MG63 (cell line): ENCODE results near the gene SECISBP2. TPM values are rescaled to one million over a fixed set of nuclear protein-coding genes. Genes with fewer than 3 reads are reported as not detected.
"Not testable (repeated sequence)": the region's sequence is repeated elsewhere in the genome, so short reads cannot be mapped to it uniquely, and the experiment has no call there.

Experiments
- DNase-seq: peaks from one replicate; pipeline ENCODE4 v3.0.0-alpha.2; 2020
- H3K27me3 ChIP-seq: fragments of 250-450 bp; sonication (Bioruptor Pico); 2 replicates; pipeline ENCODE4 v1.5.1; 2020; ENCODE audit warnings: mild to moderate bottlenecking, moderate library complexity
- H3K36me3 ChIP-seq: fragments of 250-450 bp; sonication (Bioruptor Pico); 2 replicates; pipeline ENCODE4 v1.5.1; 2020; ENCODE audit warnings: mild to moderate bottlenecking, moderate library complexity
- H3K4me3 ChIP-seq: fragments of 250-450 bp; sonication (Bioruptor Pico); 2 replicates; pipeline ENCODE4 v1.5.1; 2020; ENCODE audit warnings: mild to moderate bottlenecking, moderate library complexity
- H3K9me3 ChIP-seq: fragments of 250-450 bp; sonication (Bioruptor Pico); 2 replicates; pipeline ENCODE4 v1.5.1; 2020; ENCODE audit warnings: mild to moderate bottlenecking, moderate library complexity
- total RNA-seq: library from RNA; depleted of rRNA; stranded (reverse); fragments of >200 nt; shearing (Covaris generic); gene quantifications from 2 replicates; pipeline ENCODE4 v1.2.3, GENCODE V29; 2014; ENCODE audit warnings: low replicate concordance

Gene SECISBP2
- total RNA-seq, 1 experiment from 2014 or later, result 9.7 TPM

- H3K9me3 ChIP-seq, H3K36me3 ChIP-seq, H3K27me3 ChIP-seq, H3K4me3 ChIP-seq, DNase-seq: not testable (repeated sequence)
These were observed 16.3 kb upstream of the SECISBP2 start for GRCh38 chr9:89301996-89302395.

GRCh38 chr9:89304020-89304833 is 14.1 kb upstream of the SECISBP2 start:
- no peak for DNase-seq
- H3K4me3 ChIP-seq, result no peak overlapping the region
- no peaks in the 10 kb centered on the region for H3K27me3 ChIP-seq
- peaks cover 4% of the 10 kb centered on the region for H3K36me3 ChIP-seq
- no peaks in the 10 kb centered on the region for H3K9me3 ChIP-seq

- DNase-seq, result no peak
- Histone ChIP-seq H3K36me3 (peaks cover 6% of the 10 kb centered on the region), H3K4me3 (no peak overlapping the region), H3K27me3 (no peaks in the 10 kb centered on the region), H3K9me3 (no peaks in the 10 kb centered on the region)
These were observed 13.5 kb upstream of the SECISBP2 start for GRCh38 chr9:89304834-89305188.

- Histone ChIP-seq H3K27me3 (no peaks in the 10 kb centered on the region), H3K36me3 (peaks cover 6% of the 10 kb centered on the region), H3K4me3 (no peak overlapping the region), H3K9me3 (no peaks in the 10 kb centered on the region)
- DNase-seq, result no peak
These were observed 12.4 kb upstream of the SECISBP2 start for GRCh38 chr9:89305868-89306267.

- Histone ChIP-seq H3K36me3 (peaks cover 25% of the 10 kb centered on the region), H3K4me3 (no peak overlapping the region), H3K27me3 (no peaks in the 10 kb centered on the region), H3K9me3 (no peaks in the 10 kb centered on the region)
- no peak for DNase-seq
These were observed 9.1 kb upstream of the SECISBP2 start for GRCh38 chr9:89309166-89309565.

GRCh38 chr9:89309608-89310474 is 8.5 kb upstream of the SECISBP2 start:
- Histone ChIP-seq H3K4me3 (peak overlapping the region; percentile 74), H3K27me3 (no peaks in the 10 kb centered on the region), H3K36me3 (peaks cover 32% of the 10 kb centered on the region), H3K9me3 (no peaks in the 10 kb centered on the region)
- no peak for DNase-seq

GRCh38 chr9:89310475-89311345 is 7.6 kb upstream of the SECISBP2 start, which contains the start of gene CKS2:
Gene CKS2 (plus strand): TSS chr9:89311195. CDS start chr9:89311293, 98 bp downstream.
- peaks cover 40% of the 10 kb centered on the region for H3K36me3 ChIP-seq
- H3K9me3 ChIP-seq, result no peaks in the 10 kb centered on the region
- no peaks in the 10 kb centered on the region for H3K27me3 ChIP-seq
- H3K4me3 ChIP-seq, result peak within 1 kb of the TSS; percentile 75
- peak; percentile 99 for DNase-seq

GRCh38 chr9:89311346-89312221 is 6.7 kb upstream of the SECISBP2 start:
- Histone ChIP-seq H3K4me3 (peak overlapping the region; percentile 75), H3K36me3 (peaks cover 49% of the 10 kb centered on the region), H3K27me3 (no peaks in the 10 kb centered on the region), H3K9me3 (no peaks in the 10 kb centered on the region)
- peak; percentile 14 for DNase-seq

- H3K36me3 ChIP-seq, result peaks cover 55% of the 10 kb centered on the region
- H3K27me3 ChIP-seq, result no peaks in the 10 kb centered on the region
- H3K9me3 ChIP-seq, result no peaks in the 10 kb centered on the region
- no peak for DNase-seq
- peak overlapping the region; percentile 75 for H3K4me3 ChIP-seq
These were observed 6.1 kb upstream of the SECISBP2 start for GRCh38 chr9:89312222-89312571.

GRCh38 chr9:89313842-89314241 is 4.5 kb upstream of the SECISBP2 start:
- Histone ChIP-seq H3K27me3 (no peaks in the 10 kb centered on the region), H3K9me3 (no peaks in the 10 kb centered on the region), H3K4me3 (peak overlapping the region; percentile 75), H3K36me3 (peaks cover 64% of the 10 kb centered on the region)
- DNase-seq, result no peak

- Histone ChIP-seq H3K9me3 (no peaks in the 10 kb centered on the region), H3K4me3 (peak overlapping the region; percentile 75; the same call in 1 of the 2 replicates), H3K36me3 (peaks cover 63% of the 10 kb centered on the region), H3K27me3 (no peaks in the 10 kb centered on the region)
- no peak for DNase-seq
These were observed 3.3 kb upstream of the SECISBP2 start for GRCh38 chr9:89314955-89315354.

- H3K36me3 ChIP-seq, result peaks cover 64% of the 10 kb centered on the region
- H3K4me3 ChIP-seq, result no peak overlapping the region
- no peak for DNase-seq
- H3K9me3 ChIP-seq, result no peaks in the 10 kb centered on the region
- H3K27me3 ChIP-seq, result no peaks in the 10 kb centered on the region
These were observed 2.8 kb upstream of the SECISBP2 start for GRCh38 chr9:89315482-89315881.

GRCh38 chr9:89317282-89317681 is 1.0 kb upstream of the SECISBP2 start:
- Histone ChIP-seq H3K9me3 (no peaks in the 10 kb centered on the region), H3K36me3 (peaks cover 67% of the 10 kb centered on the region), H3K27me3 (no peaks in the 10 kb centered on the region), H3K4me3 (peak overlapping the region; percentile 75)
- no peak for DNase-seq

- peaks cover 47% of the 10 kb centered on the region for H3K36me3 ChIP-seq
- H3K27me3 ChIP-seq, result no peaks in the 10 kb centered on the region
- no peaks in the 10 kb centered on the region for H3K9me3 ChIP-seq
- peak overlapping the region; percentile 75 for H3K4me3 ChIP-seq
- no peak for DNase-seq
These were observed 960 bp downstream of the SECISBP2 start for GRCh38 chr9:89319015-89319905.

- Histone ChIP-seq H3K9me3 (no peaks in the 10 kb centered on the region), H3K4me3 (no peak overlapping the region), H3K27me3 (no peaks in the 10 kb centered on the region), H3K36me3 (peaks cover 17% of the 10 kb centered on the region)
- no peak for DNase-seq
These were observed 5.1 kb downstream of the SECISBP2 start for GRCh38 chr9:89323390-89323789.
